Peyer's patch (tissue), 4 donors: ENCODE measurements around the gene CBLB. TPM values are rescaled to one million over a fixed set of nuclear protein-coding genes. Genes with fewer than 3 reads are reported as not detected.

Experiments used
- DNase-seq, 3 donors: peaks; one replicate each; pipeline ENCODE4 v3.0.0-alpha.2; 2017 to 2019
- H3K27ac ChIP-seq, 4 donors: fragments of 200-600 bp; sonication (generic); one replicate each; pipeline ENCODE4 v1.5.1; 2016 to 2019
- H3K27me3 ChIP-seq, 2 donors: fragments of 200-600 bp; sonication (generic); one replicate each; pipeline ENCODE4 v1.5.1; 2019
- H3K36me3 ChIP-seq, 3 donors: fragments of 200-600 bp; sonication (generic); one replicate each; pipeline ENCODE4 v1.5.1; 2016 to 2019
- H3K4me1 ChIP-seq, 4 donors: fragments of 200-600 bp; sonication (generic); one replicate each; pipeline ENCODE4 v1.5.1; 2016 to 2019
- H3K4me3 ChIP-seq, 4 donors: fragments of 200-600 bp; sonication (generic); 1 replicate in 3 of 4; 2 replicates in 1 of 4; pipeline ENCODE4 v1.5.1; 2016 to 2019; ENCODE audit warnings: mild to moderate bottlenecking in 1 of 4
- H3K9me3 ChIP-seq, 4 donors: fragments of 200-600 bp; sonication (generic); one replicate each; pipeline ENCODE4 v1.5.1; 2016 to 2019; ENCODE audit warnings: mild to moderate bottlenecking in 1 of 4
- POLR2A ChIP-seq, 2 donors: fragments of 450-650 bp; IDR thresholded peaks; one replicate each; pipeline ENCODE4 v1.5.1; 2017; ENCODE audit warnings: antibody characterized with exemption in 2 of 2, mild to moderate bottlenecking in 2 of 2, moderate library complexity in 2 of 2
- total RNA-seq, 4 donors: library from RNA; depleted of rRNA; stranded (reverse); fragments of >200 nt; gene quantifications; one replicate each; pipeline ENCODE4 v1.1.0, GENCODE V29; 2016
- TF ChIP-seq, protein P1 (sequence below), 6 experiments: fragments of 450-650 bp in 4 of 6; fragments of 200-600 bp in 2 of 6; sonication (generic) in 1 of 6; IDR thresholded peaks; one replicate each; pipeline ENCODE4 v1.5.1; 2017 to 2019; ENCODE audit warnings: antibody characterized with exemption in 6 of 6, mild to moderate bottlenecking in 3 of 6, moderate library complexity in 1 of 6

Gene CBLB
- total RNA-seq, 4 donors from 2014 or later, result 58.6 to 112 (median 84.5) TPM

DNA sequence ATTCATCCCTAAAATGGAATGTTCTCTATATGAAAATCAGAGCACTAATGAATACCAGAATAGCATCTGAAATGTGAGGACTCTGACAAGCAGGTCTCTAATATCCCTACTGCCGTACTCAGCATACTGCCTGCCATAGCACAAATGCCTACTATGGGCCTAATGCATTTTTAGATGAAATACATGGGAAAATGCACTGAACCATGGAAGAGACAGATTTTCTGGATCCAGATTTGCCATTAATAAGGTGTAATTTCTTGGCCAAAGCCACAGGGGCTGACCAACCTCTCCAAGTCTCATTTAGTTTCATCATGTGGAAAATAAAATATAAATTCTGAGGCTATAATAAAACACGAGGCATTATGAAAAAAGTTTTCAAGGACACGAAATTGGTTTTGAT lies 123.8 kb downstream of the CBLB start:
- Histone ChIP-seq H3K4me3 (no peak overlapping the region), H3K27me3 (no peaks in the 10 kb centered on the region), H3K36me3 (peaks cover 0 to 8% (median 0%) of the 10 kb centered on the region in 3 donors), H3K9me3 (no peaks in the 10 kb centered on the region), H3K4me1 (peaks cover 0 to 17% (median 7%) of the 10 kb centered on the region in 4 donors), H3K27ac (no peak overlapping the region)
- no peak for TF ChIP-seq POLR2A (IDR thresholded peaks at IDR 0.05)
- TF ChIP-seq, protein P1, sequence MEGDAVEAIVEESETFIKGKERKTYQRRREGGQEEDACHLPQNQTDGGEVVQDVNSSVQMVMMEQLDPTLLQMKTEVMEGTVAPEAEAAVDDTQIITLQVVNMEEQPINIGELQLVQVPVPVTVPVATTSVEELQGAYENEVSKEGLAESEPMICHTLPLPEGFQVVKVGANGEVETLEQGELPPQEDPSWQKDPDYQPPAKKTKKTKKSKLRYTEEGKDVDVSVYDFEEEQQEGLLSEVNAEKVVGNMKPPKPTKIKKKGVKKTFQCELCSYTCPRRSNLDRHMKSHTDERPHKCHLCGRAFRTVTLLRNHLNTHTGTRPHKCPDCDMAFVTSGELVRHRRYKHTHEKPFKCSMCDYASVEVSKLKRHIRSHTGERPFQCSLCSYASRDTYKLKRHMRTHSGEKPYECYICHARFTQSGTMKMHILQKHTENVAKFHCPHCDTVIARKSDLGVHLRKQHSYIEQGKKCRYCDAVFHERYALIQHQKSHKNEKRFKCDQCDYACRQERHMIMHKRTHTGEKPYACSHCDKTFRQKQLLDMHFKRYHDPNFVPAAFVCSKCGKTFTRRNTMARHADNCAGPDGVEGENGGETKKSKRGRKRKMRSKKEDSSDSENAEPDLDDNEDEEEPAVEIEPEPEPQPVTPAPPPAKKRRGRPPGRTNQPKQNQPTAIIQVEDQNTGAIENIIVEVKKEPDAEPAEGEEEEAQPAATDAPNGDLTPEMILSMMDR (IDR thresholded peaks at IDR 0.05), result no peak
- DNase-seq, result no peak

DNA sequence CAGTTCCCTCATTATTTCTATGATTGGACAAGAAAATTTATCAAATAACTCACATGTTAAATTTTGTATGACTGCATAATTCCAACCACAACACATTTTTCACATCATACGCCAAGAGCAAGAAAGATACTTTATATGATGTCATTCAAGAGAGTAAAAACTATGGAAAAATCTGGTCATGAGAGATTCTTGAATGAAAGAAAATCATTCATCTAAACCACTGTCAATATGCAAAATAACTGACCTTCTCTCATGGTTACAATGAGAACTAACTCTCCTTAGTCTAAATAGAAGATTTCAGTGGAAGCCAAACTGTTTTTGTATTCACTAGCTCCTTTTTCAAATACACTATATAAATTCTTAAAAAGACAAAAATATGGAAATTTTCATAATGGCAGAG lies 124.6 kb downstream of the CBLB start:
- peaks cover 0 to 17% (median 7%) of the 10 kb centered on the region in 4 donors for H3K4me1 ChIP-seq
- no peak overlapping the region for H3K4me3 ChIP-seq
- no peak overlapping the region for H3K27ac ChIP-seq
- H3K9me3 ChIP-seq, result no peaks in the 10 kb centered on the region
- no peak for DNase-seq
- peaks cover 0 to 12% (median 0%) of the 10 kb centered on the region in 3 donors for H3K36me3 ChIP-seq
- TF ChIP-seq POLR2A (IDR thresholded peaks at IDR 0.05), result no peak
- TF ChIP-seq, protein P1 (IDR thresholded peaks at IDR 0.05), result no peak
- H3K27me3 ChIP-seq, result no peaks in the 10 kb centered on the region

GRCh38 chr3:105733356-105733755 lies 135.5 kb downstream of the CBLB start:
- no peak for TF ChIP-seq POLR2A (IDR thresholded peaks at IDR 0.05)
- TF ChIP-seq, protein P1 (IDR thresholded peaks at IDR 0.05), result no peak
- Histone ChIP-seq H3K4me1 (no peaks in the 10 kb centered on the region), H3K27me3 (no peaks in the 10 kb centered on the region), H3K27ac (no peak overlapping the region), H3K36me3 (no peaks in the 10 kb centered on the region), H3K9me3 (no peaks in the 10 kb centered on the region), H3K4me3 (no peak overlapping the region)
- no peak for DNase-seq

- H3K27me3 ChIP-seq, result no peaks in the 10 kb centered on the region
- H3K36me3 ChIP-seq, result peaks cover 0 to 13% (median 0%) of the 10 kb centered on the region in 3 donors
- no peaks in the 10 kb centered on the region for H3K4me1 ChIP-seq
- no peak overlapping the region for H3K27ac ChIP-seq
- H3K4me3 ChIP-seq, result no peak overlapping the region
- no peak for DNase-seq
- TF ChIP-seq, protein P1 (IDR thresholded peaks at IDR 0.05), result no peak
- TF ChIP-seq POLR2A (IDR thresholded peaks at IDR 0.05), result no peak
- H3K9me3 ChIP-seq, result no peaks in the 10 kb centered on the region
Observed at GRCh38 chr3:105731686-105732085, 137.1 kb downstream of the CBLB start.

GRCh38 chr3:105730801-105731354 lies 137.9 kb downstream of the CBLB start:
- H3K27ac ChIP-seq, result no peak overlapping the region
- no peak for DNase-seq
- no peaks in the 10 kb centered on the region for H3K9me3 ChIP-seq
- peaks cover 0 to 13% (median 0%) of the 10 kb centered on the region in 3 donors for H3K36me3 ChIP-seq
- H3K4me3 ChIP-seq, result no peak overlapping the region
- H3K27me3 ChIP-seq, result no peaks in the 10 kb centered on the region
- TF ChIP-seq POLR2A (IDR thresholded peaks at IDR 0.05), result no peak
- TF ChIP-seq, protein P1 (IDR thresholded peaks at IDR 0.05), result no peak
- no peaks in the 10 kb centered on the region for H3K4me1 ChIP-seq
